ENCODE results near the gene HAVCR2. TPM values are rescaled to one million over a fixed set of nuclear protein-coding genes. Genes with fewer than 3 reads are reported as not detected.

The HAVCR2 gene
- total and polyA plus RNA-seq, 2 experiments from 2014 or later: not detected

GRCh38 chr5:157066080-157066479, 42.8 kb downstream of the HAVCR2 start:
- no peak for DNase-seq
- H3K4me1 ChIP-seq (ENCODE audit: insufficient read depth): no peaks in the 10 kb centered on the region
- H3F3A ChIP-seq (ENCODE audit: insufficient read depth): no peaks in the 10 kb centered on the region
- H3K9ac ChIP-seq: no peak overlapping the region
- H3K27ac ChIP-seq: no peak overlapping the region
- WGBS, 2 experiments (ENCODE audit: low coverage in 1 of 2, low lambda C conversion rate in 2 of 2, missing lambda C conversion rate in 2 of 2): 51 to 53% methylated on average over 2 of the region's 2 CpGs
- in situ Hi-C loops (cut with MboI): no loop called here
- no peaks in the 10 kb centered on the region for H3K9me2 ChIP-seq (ENCODE audit: insufficient read depth)
- no peaks in the 10 kb centered on the region for H3K79me2 ChIP-seq (ENCODE audit: insufficient read depth)
- H4K20me1 ChIP-seq (ENCODE audit: insufficient read depth): no peaks in the 10 kb centered on the region
- no peak overlapping the region for H3K4me3 ChIP-seq
- no peak overlapping the region for H2AFZ ChIP-seq
- no peaks in the 10 kb centered on the region for H3K36me3 ChIP-seq (ENCODE audit: low read depth)
- TF ChIP-seq EZH2phosphoT487 (IDR thresholded peaks at IDR 0.05; ENCODE audit: insufficient read depth, low read depth) (no peak), EZH2 (IDR thresholded peaks at IDR 0.05; ENCODE audit: insufficient read depth, poor library complexity, severe bottlenecking) (no peak)
- no peaks in the 10 kb centered on the region for H3K27me3 ChIP-seq (replicated peaks; ENCODE audit: insufficient read depth)
- no peaks in the 10 kb centered on the region for H3K9me3 ChIP-seq (ENCODE audit: low read depth)
- no peak overlapping the region for H3K4me2 ChIP-seq (ENCODE audit: unreplicated experiment)

- H3K9me2 ChIP-seq (ENCODE audit: insufficient read depth): no peaks in the 10 kb centered on the region
- DNase-seq: no peak
- TF ChIP-seq EZH2phosphoT487 (IDR thresholded peaks at IDR 0.05; ENCODE audit: insufficient read depth, low read depth) (no peak), EZH2 (IDR thresholded peaks at IDR 0.05; ENCODE audit: insufficient read depth, poor library complexity, severe bottlenecking) (no peak)
- in situ Hi-C loops (cut with MboI): no loop called here
- no peak overlapping the region for H3K27ac ChIP-seq
- H3K4me1 ChIP-seq (ENCODE audit: insufficient read depth): no peaks in the 10 kb centered on the region
- no peak overlapping the region for H3K9ac ChIP-seq
- H3K27me3 ChIP-seq (replicated peaks; ENCODE audit: insufficient read depth): no peaks in the 10 kb centered on the region
- H3K4me3 ChIP-seq: no peak overlapping the region
- no peak overlapping the region for H3K4me2 ChIP-seq (ENCODE audit: unreplicated experiment)
- H2AFZ ChIP-seq: no peak overlapping the region
- 46 to 50% methylated on average over 4 of the region's 4 CpGs for WGBS, 2 experiments (ENCODE audit: low coverage in 1 of 2, low lambda C conversion rate in 2 of 2, missing lambda C conversion rate in 2 of 2)
- H3K36me3 ChIP-seq (ENCODE audit: low read depth): no peaks in the 10 kb centered on the region
- no peaks in the 10 kb centered on the region for H3K9me3 ChIP-seq (ENCODE audit: low read depth)
- no peaks in the 10 kb centered on the region for H4K20me1 ChIP-seq (ENCODE audit: insufficient read depth)
- no peaks in the 10 kb centered on the region for H3K79me2 ChIP-seq (ENCODE audit: insufficient read depth)
- no peaks in the 10 kb centered on the region for H3F3A ChIP-seq (ENCODE audit: insufficient read depth)
These were observed 44.9 kb downstream of the HAVCR2 start for GRCh38 chr5:157063776-157064430.

- Histone ChIP-seq H3K4me3 (no peak overlapping the region), H3K9me3 (ENCODE audit: low read depth) (no peaks in the 10 kb centered on the region), H3K36me3 (ENCODE audit: low read depth) (no peaks in the 10 kb centered on the region), H3F3A (ENCODE audit: insufficient read depth) (no peaks in the 10 kb centered on the region), H3K27me3 (replicated peaks; ENCODE audit: insufficient read depth) (no peaks in the 10 kb centered on the region), H3K9ac (no peak overlapping the region), H3K9me2 (ENCODE audit: insufficient read depth) (no peaks in the 10 kb centered on the region), H3K27ac (no peak overlapping the region), H3K4me1 (ENCODE audit: insufficient read depth) (no peaks in the 10 kb centered on the region), H4K20me1 (ENCODE audit: insufficient read depth) (no peaks in the 10 kb centered on the region), H3K79me2 (ENCODE audit: insufficient read depth) (no peaks in the 10 kb centered on the region), H2AFZ (no peak overlapping the region), H3K4me2 (ENCODE audit: unreplicated experiment) (no peak overlapping the region)
- in situ Hi-C loops (cut with MboI): no loop called here
- peak; percentile 60 for DNase-seq
- TF ChIP-seq EZH2phosphoT487 (IDR thresholded peaks at IDR 0.05; ENCODE audit: insufficient read depth, low read depth): no peak
- TF ChIP-seq EZH2 (IDR thresholded peaks at IDR 0.05; ENCODE audit: insufficient read depth, poor library complexity, severe bottlenecking): no peak
- 6 to 10% methylated on average over 3 of the region's 3 CpGs for WGBS, 2 experiments (ENCODE audit: low coverage in 1 of 2, low lambda C conversion rate in 2 of 2, missing lambda C conversion rate in 2 of 2)
These were observed 49.0 kb downstream of the HAVCR2 start for GRCh38 chr5:157059891-157060290.

GRCh38 chr5:157059093-157059539, 49.7 kb downstream of the HAVCR2 start, which contains the start of gene HAVCR1:
Gene HAVCR1, minus strand, starts transcription at chr5:157059116. Its CDS starts 1,173 bp downstream, at chr5:157057943.
- H3K36me3 ChIP-seq (ENCODE audit: low read depth): no peaks in the 10 kb centered on the region
- no peak within 1 kb of the TSS for H3K4me2 ChIP-seq (ENCODE audit: unreplicated experiment)
- no peak within 1 kb of the TSS for H3K9ac ChIP-seq
- WGBS, 2 experiments (ENCODE audit: low coverage in 1 of 2, low lambda C conversion rate in 2 of 2, missing lambda C conversion rate in 2 of 2): 28 to 42% methylated on average over 8 to 9 of the region's 9 CpGs
- no peak within 1 kb of the TSS for H3K27ac ChIP-seq
- no peaks in the 10 kb centered on the region for H3K79me2 ChIP-seq (ENCODE audit: insufficient read depth)
- no peaks in the 10 kb centered on the region for H3K9me2 ChIP-seq (ENCODE audit: insufficient read depth)
- TF ChIP-seq EZH2phosphoT487 (IDR thresholded peaks at IDR 0.05; ENCODE audit: insufficient read depth, low read depth) (no peak), EZH2 (IDR thresholded peaks at IDR 0.05; ENCODE audit: insufficient read depth, poor library complexity, severe bottlenecking) (no peak)
- no peak for DNase-seq
- no peaks in the 10 kb centered on the region for H3K4me1 ChIP-seq (ENCODE audit: insufficient read depth)
- in situ Hi-C loops (cut with MboI): no loop called here
- H3K9me3 ChIP-seq (ENCODE audit: low read depth): no peaks in the 10 kb centered on the region
- no peaks in the 10 kb centered on the region for H4K20me1 ChIP-seq (ENCODE audit: insufficient read depth)
- H3K27me3 ChIP-seq (replicated peaks; ENCODE audit: insufficient read depth): no peaks in the 10 kb centered on the region
- H3K4me3 ChIP-seq: no peak within 1 kb of the TSS
- no peak within 1 kb of the TSS for H2AFZ ChIP-seq
- no peaks in the 10 kb centered on the region for H3F3A ChIP-seq (ENCODE audit: insufficient read depth)

All from GM23248 (cell line).